HEK293 (cell line): ENCODE results near the gene FANCC.
A peak's percentile ranks its signal among the peaks of the same experiment; 100 is the strongest.

Experiments used
- CTCF ChIA-PET: fragments of 350-600 bp; formaldehyde crosslinking; extraction: SDS; loops from one replicate; lab custom pipeline; 2021; ENCODE audit warnings: antibody characterized with exemption; lab: Yijun Ruan, JAX
- POLR2A ChIA-PET: fragments of 300-600 bp; formaldehyde crosslinking; extraction: SDS; loops from one replicate; lab custom pipeline; 2020; ENCODE audit warnings: antibody characterized with exemption, inconsistent platforms; lab: Yijun Ruan, JAX
- H3K27ac ChIP-seq: fragments of 200-500 bp; sonication (Bioruptor generic); 2 replicates; pipeline ENCODE4 v1.5.1; 2014; ENCODE audit warnings: low read depth, low read length, control low read depth, inconsistent platforms; ENCODE audit errors: extremely low read depth
- H3K36me3 ChIP-seq, 2 experiments: fragments of 200-500 bp in 1 of 2; sonication (Bioruptor generic) in 1 of 2; 1 replicate in 1 of 2; 2 replicates in 1 of 2; pipeline ENCODE4 v1.5.1; 2014 to 2017; ENCODE audit warnings: inconsistent platforms in 2 of 2, low read length in 2 of 2; ENCODE audit not compliant: control insufficient read depth in 2 of 2, insufficient read depth in 1 of 2
- H3K4me1 ChIP-seq: fragments of 200-500 bp; sonication (Bioruptor generic); 2 replicates; pipeline ENCODE4 v1.5.1; 2014; ENCODE audit warnings: mild to moderate bottlenecking, low read length, inconsistent platforms; ENCODE audit not compliant: control insufficient read depth, insufficient read depth
- H3K4me3 ChIP-seq: 2 replicates; pipeline ENCODE4 v1.5.1; 2011; ENCODE audit warnings: low read depth, mild to moderate bottlenecking, control low read depth, low read length, moderate library complexity
- H3K9me3 ChIP-seq: fragments of 200-500 bp; sonication (Bioruptor generic); 2 replicates; pipeline ENCODE4 v1.5.1; 2014; ENCODE audit warnings: low read depth, low read length, inconsistent platforms; ENCODE audit not compliant: control insufficient read depth, insufficient read depth
- KLF1 ChIP-seq: fragments of 450-650 bp; formaldehyde crosslinking; IDR thresholded peaks from 2 replicates; pipeline ENCODE4 v1.5.1; 2016; ENCODE audit warnings: missing biosample characterization, missing genetic modification characterization
- REPIN1 ChIP-seq: fragments of 450-650 bp; formaldehyde crosslinking; IDR thresholded peaks from 2 replicates; pipeline ENCODE4 v1.5.1; 2017; ENCODE audit warnings: missing biosample characterization, missing genetic modification characterization, low read depth
- SETDB1 ChIP-seq: IDR thresholded peaks from one replicate; pipeline ENCODE4 v1.6.1; 2017; ENCODE audit warnings: mild to moderate bottlenecking, low read length, moderate library complexity, mixed read lengths; ENCODE audit not compliant: insufficient read length
- ZBTB1 ChIP-seq: fragments of 450-650 bp; formaldehyde crosslinking; IDR thresholded peaks from 2 replicates; pipeline ENCODE4 v1.5.1; 2016; ENCODE audit warnings: missing biosample characterization, missing genetic modification characterization
- ZNF140 ChIP-seq: fragments of 450-650 bp; formaldehyde crosslinking; IDR thresholded peaks from 2 replicates; pipeline ENCODE4 v1.5.1; 2016; ENCODE audit warnings: missing biosample characterization, missing genetic modification characterization
- ZNF146 ChIP-seq: fragments of 450-650 bp; formaldehyde crosslinking; IDR thresholded peaks from 2 replicates; pipeline ENCODE4 v1.5.1; 2016; ENCODE audit warnings: missing biosample characterization, missing genetic modification characterization
- ZNF174 ChIP-seq: fragments of 450-650 bp; formaldehyde crosslinking; IDR thresholded peaks from 2 replicates; pipeline ENCODE4 v1.5.0; 2017; ENCODE audit warnings: missing biosample characterization, mild to moderate bottlenecking, missing genetic modification characterization
- ZNF274 ChIP-seq, 2 experiments: fragments of 200-500 bp in 1 of 2; fragments of 450-650 bp in 1 of 2; sonication (Bioruptor generic) in 1 of 2; formaldehyde crosslinking in 1 of 2; IDR thresholded peaks; 2 replicates each; pipeline versions ENCODE4 v1.5.1 to v1.6.1; 2014 to 2016; ENCODE audit warnings: borderline replicate concordance in 1 of 2, inconsistent platforms in 1 of 2, low read length in 1 of 2, missing biosample characterization in 1 of 2, missing genetic modification characterization in 1 of 2
- ZNF335 ChIP-seq: fragments of 450-650 bp; formaldehyde crosslinking; conservative IDR thresholded peaks from 2 replicates; pipeline ENCODE4 v1.5.1; 2016; ENCODE audit warnings: missing biosample characterization, missing genetic modification characterization
- ZNF354C ChIP-seq: fragments of 450-650 bp; formaldehyde crosslinking; IDR thresholded peaks from 2 replicates; pipeline ENCODE4 v1.5.1; 2016; ENCODE audit warnings: missing biosample characterization, missing genetic modification characterization, low read depth, borderline replicate concordance
- ZNF510 ChIP-seq: fragments of 450-650 bp; formaldehyde crosslinking; IDR thresholded peaks from 2 replicates; pipeline ENCODE4 v1.5.1; 2018; ENCODE audit warnings: mild to moderate bottlenecking, missing genetic modification characterization, missing biosample characterization; ENCODE audit not compliant: insufficient replicate concordance
- ZNF629 ChIP-seq: fragments of 450-650 bp; formaldehyde crosslinking; IDR thresholded peaks from 2 replicates; pipeline ENCODE4 v1.5.1; 2017; ENCODE audit warnings: missing biosample characterization, missing genetic modification characterization
- ZNF654 ChIP-seq: fragments of 450-650 bp; formaldehyde crosslinking; IDR thresholded peaks from 2 replicates; pipeline ENCODE4 v1.5.1; 2016; ENCODE audit warnings: low read depth, missing biosample characterization, missing genetic modification characterization
- ZNF777 ChIP-seq: fragments of 450-650 bp; formaldehyde crosslinking; IDR thresholded peaks from 2 replicates; pipeline ENCODE4 v1.5.1; 2017; ENCODE audit warnings: missing biosample characterization, missing genetic modification characterization, borderline replicate concordance
- ZNF785 ChIP-seq: fragments of 450-650 bp; formaldehyde crosslinking; IDR thresholded peaks from 2 replicates; pipeline ENCODE4 v1.5.1; 2016; ENCODE audit warnings: missing biosample characterization, missing genetic modification characterization
- ZXDB ChIP-seq: fragments of 450-650 bp; formaldehyde crosslinking; IDR thresholded peaks from 2 replicates; pipeline ENCODE4 v1.5.1; 2016; ENCODE audit warnings: missing biosample characterization, missing genetic modification characterization
- TF ChIP-seq, protein P1 (sequence below): fragments of 450-650 bp; formaldehyde crosslinking; IDR thresholded peaks from 2 replicates; pipeline ENCODE4 v1.5.1; 2016; ENCODE audit warnings: missing biosample characterization, missing genetic modification characterization, borderline replicate concordance
- TF ChIP-seq, protein P2 (sequence below): fragments of 450-650 bp; formaldehyde crosslinking; IDR thresholded peaks from 2 replicates; pipeline ENCODE4 v1.5.1; 2016; ENCODE audit warnings: missing biosample characterization, missing genetic modification characterization
- TF ChIP-seq, protein P3 (sequence below): fragments of 450-650 bp; formaldehyde crosslinking; IDR thresholded peaks from 2 replicates; pipeline ENCODE4 v1.5.1; 2016; ENCODE audit warnings: missing biosample characterization, missing genetic modification characterization
- TF ChIP-seq, protein P4 (sequence below): fragments of 450-650 bp; formaldehyde crosslinking; IDR thresholded peaks from 2 replicates; pipeline ENCODE4 v1.5.1; 2016; ENCODE audit warnings: missing biosample characterization, missing genetic modification characterization, borderline replicate concordance
- TF ChIP-seq, protein P5 (sequence below): fragments of 450-650 bp; formaldehyde crosslinking; IDR thresholded peaks from 2 replicates; pipeline ENCODE4 v1.5.1; 2017; ENCODE audit warnings: missing biosample characterization, missing genetic modification characterization

The FANCC gene

DNA sequence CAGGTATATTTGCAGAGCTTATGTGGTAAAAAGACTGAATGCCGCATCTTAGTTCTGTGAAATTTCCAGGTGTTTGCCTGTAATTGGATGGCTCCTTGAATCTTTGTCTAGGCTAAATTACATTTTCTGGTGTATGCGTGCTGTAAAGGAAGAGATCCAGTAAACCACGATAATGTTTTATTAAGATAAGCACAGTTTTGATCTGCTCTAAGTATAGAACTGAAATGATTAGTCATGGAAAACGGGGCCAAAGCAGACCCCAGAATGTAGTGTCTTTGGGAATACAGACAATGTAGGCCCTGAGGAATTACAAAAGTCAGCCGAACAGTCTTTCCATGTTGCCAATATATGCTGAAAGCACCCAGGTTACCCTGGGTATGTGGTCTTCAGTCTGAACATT is 257.3 kb downstream of the FANCC start:
- POLR2A ChIA-PET: no interaction called here
- peaks cover 0 to 33% of the 10 kb centered on the region in 2 experiments; a peak in 1 of 3 replicates for H3K36me3 ChIP-seq
- TF ChIP-seq ZNF140 (tag by site-specific recombination) (no peak), ZNF654 (no peak), ZNF174 (no peak), KLF1 (no peak), ZXDB (tag by site-specific recombination) (no peak)
- TF ChIP-seq, protein P1, sequence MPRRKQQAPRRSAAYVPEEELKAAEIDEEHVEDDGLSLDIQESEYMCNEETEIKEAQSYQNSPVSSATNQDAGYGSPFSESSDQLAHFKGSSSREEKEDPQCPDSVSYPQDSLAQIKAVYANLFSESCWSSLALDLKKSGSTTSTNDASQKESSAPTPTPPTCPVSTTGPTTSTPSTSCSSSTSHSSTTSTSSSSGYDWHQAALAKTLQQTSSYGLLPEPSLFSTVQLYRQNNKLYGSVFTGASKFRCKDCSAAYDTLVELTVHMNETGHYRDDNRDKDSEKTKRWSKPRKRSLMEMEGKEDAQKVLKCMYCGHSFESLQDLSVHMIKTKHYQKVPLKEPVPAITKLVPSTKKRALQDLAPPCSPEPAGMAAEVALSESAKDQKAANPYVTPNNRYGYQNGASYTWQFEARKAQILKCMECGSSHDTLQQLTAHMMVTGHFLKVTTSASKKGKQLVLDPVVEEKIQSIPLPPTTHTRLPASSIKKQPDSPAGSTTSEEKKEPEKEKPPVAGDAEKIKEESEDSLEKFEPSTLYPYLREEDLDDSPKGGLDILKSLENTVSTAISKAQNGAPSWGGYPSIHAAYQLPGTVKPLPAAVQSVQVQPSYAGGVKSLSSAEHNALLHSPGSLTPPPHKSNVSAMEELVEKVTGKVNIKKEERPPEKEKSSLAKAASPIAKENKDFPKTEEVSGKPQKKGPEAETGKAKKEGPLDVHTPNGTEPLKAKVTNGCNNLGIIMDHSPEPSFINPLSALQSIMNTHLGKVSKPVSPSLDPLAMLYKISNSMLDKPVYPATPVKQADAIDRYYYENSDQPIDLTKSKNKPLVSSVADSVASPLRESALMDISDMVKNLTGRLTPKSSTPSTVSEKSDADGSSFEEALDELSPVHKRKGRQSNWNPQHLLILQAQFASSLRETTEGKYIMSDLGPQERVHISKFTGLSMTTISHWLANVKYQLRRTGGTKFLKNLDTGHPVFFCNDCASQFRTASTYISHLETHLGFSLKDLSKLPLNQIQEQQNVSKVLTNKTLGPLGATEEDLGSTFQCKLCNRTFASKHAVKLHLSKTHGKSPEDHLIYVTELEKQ (tag by site-specific recombination): no peak
- CTCF ChIA-PET: interaction anchor here (1.1 kb wide), 1 partner anchor 67 kb away, joined by 3 read pairs; no protein-coding TSS in a partner anchor
- H3K9me3 ChIP-seq: no peaks in the 10 kb centered on the region
- H3K4me3 ChIP-seq: no peak overlapping the region
- H3K4me1 ChIP-seq: peaks cover 34% of the 10 kb centered on the region
- H3K27ac ChIP-seq: no peak overlapping the region

DNA sequence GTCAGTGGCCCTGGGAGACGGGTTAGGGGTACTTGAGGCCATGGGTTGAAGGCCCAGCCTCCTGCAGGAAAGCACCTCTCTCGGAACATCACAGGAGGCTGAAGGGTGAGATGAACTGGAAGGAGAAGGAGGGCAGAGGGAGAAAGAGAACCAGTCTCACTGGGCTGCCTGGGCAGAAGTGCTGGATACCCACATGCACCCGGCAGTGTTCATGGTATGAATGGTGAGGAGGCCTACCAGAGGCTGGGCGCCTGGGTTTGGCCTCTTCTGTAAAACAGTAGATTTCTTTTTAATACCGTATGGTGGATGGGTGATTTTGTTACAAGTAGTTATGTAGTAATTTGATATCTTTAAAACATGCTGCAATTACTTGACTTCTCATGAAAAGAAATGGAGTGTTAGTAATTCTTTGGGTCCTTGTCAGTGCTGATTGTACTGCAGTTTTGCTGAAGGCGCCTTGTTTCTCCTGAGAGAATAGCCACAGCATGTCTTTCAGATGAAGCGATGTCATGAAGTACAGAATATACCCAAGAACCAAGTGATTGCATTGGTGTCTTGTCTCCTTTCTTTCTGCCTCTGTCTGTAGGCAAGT is 258.6 kb downstream of the FANCC start:
- H3K4me1 ChIP-seq: peaks cover 38% of the 10 kb centered on the region
- TF ChIP-seq ZNF629 (tag by site-specific recombination): 0 out of 2 replicates have a peak, but pooled peaks have one; percentile 10
- TF ChIP-seq REPIN1 (tag by site-specific recombination): no peak
- no peak for TF ChIP-seq ZNF354C (tag by site-specific recombination)
- TF ChIP-seq, protein P2, sequence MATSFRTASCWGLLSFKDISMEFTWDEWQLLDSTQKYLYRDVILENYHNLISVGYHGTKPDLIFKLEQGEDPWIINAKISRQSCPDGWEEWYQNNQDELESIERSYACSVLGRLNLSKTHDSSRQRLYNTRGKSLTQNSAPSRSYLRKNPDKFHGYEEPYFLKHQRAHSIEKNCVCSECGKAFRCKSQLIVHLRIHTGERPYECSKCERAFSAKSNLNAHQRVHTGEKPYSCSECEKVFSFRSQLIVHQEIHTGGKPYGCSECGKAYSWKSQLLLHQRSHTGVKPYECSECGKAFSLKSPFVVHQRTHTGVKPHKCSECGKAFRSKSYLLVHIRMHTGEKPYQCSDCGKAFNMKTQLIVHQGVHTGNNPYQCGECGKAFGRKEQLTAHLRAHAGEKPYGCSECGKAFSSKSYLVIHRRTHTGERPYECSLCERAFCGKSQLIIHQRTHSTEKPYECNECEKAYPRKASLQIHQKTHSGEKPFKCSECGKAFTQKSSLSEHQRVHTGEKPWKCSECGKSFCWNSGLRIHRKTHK: no peak
- no peak for TF ChIP-seq ZNF274 (IDR thresholded peaks at IDR 0.05; ENCODE audit: low read length)
- TF ChIP-seq ZNF274 (tag by site-specific recombination; IDR thresholded peaks at IDR 0.05; ENCODE audit: borderline replicate concordance): no peak
- TF ChIP-seq ZNF335 (tag by site-specific recombination): no peak
- no peak for TF ChIP-seq ZBTB1 (tag by site-specific recombination)
- peak; percentile 23; the same call in 1 of the 2 replicates for TF ChIP-seq ZXDB (tag by site-specific recombination)
- TF ChIP-seq SETDB1: no peak
- TF ChIP-seq, protein P3, sequence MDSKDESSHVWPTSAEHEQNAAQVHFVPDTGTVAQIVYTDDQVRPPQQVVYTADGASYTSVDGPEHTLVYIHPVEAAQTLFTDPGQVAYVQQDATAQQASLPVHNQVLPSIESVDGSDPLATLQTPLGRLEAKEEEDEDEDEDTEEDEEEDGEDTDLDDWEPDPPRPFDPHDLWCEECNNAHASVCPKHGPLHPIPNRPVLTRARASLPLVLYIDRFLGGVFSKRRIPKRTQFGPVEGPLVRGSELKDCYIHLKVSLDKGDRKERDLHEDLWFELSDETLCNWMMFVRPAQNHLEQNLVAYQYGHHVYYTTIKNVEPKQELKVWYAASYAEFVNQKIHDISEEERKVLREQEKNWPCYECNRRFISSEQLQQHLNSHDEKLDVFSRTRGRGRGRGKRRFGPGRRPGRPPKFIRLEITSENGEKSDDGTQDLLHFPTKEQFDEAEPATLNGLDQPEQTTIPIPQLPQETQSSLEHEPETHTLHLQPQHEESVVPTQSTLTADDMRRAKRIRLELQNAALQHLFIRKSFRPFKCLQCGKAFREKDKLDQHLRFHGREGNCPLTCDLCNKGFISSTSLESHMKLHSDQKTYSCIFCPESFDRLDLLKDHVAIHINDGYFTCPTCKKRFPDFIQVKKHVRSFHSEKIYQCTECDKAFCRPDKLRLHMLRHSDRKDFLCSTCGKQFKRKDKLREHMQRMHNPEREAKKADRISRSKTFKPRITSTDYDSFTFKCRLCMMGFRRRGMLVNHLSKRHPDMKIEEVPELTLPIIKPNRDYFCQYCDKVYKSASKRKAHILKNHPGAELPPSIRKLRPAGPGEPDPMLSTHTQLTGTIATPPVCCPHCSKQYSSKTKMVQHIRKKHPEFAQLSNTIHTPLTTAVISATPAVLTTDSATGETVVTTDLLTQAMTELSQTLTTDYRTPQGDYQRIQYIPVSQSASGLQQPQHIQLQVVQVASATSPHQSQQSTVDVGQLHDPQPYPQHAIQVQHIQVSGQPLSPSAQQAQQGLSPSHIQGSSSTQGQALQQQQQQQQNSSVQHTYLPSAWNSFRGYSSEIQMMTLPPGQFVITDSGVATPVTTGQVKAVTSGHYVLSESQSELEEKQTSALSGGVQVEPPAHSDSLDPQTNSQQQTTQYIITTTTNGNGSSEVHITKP (tag by site-specific recombination): no peak
- TF ChIP-seq, protein P4, sequence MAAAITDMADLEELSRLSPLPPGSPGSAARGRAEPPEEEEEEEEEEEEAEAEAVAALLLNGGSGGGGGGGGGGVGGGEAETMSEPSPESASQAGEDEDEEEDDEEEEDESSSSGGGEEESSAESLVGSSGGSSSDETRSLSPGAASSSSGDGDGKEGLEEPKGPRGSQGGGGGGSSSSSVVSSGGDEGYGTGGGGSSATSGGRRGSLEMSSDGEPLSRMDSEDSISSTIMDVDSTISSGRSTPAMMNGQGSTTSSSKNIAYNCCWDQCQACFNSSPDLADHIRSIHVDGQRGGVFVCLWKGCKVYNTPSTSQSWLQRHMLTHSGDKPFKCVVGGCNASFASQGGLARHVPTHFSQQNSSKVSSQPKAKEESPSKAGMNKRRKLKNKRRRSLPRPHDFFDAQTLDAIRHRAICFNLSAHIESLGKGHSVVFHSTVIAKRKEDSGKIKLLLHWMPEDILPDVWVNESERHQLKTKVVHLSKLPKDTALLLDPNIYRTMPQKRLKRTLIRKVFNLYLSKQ (tag by site-specific recombination): no peak
- TF ChIP-seq ZNF777 (tag by site-specific recombination): no peak
- TF ChIP-seq ZNF140 (tag by site-specific recombination): no peak
- no peak for TF ChIP-seq ZNF146 (tag by site-specific recombination)
- no peak for TF ChIP-seq ZNF785
- TF ChIP-seq ZNF510 (tag by site-specific recombination): no peak
- TF ChIP-seq, protein P5, sequence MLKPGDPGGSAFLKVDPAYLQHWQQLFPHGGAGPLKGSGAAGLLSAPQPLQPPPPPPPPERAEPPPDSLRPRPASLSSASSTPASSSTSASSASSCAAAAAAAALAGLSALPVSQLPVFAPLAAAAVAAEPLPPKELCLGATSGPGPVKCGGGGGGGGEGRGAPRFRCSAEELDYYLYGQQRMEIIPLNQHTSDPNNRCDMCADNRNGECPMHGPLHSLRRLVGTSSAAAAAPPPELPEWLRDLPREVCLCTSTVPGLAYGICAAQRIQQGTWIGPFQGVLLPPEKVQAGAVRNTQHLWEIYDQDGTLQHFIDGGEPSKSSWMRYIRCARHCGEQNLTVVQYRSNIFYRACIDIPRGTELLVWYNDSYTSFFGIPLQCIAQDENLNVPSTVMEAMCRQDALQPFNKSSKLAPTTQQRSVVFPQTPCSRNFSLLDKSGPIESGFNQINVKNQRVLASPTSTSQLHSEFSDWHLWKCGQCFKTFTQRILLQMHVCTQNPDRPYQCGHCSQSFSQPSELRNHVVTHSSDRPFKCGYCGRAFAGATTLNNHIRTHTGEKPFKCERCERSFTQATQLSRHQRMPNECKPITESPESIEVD (tag by site-specific recombination): peak; percentile 87

More for the DNA sequence above, 258.6 kb downstream of the FANCC start:
- POLR2A ChIA-PET: no interaction called here
- Histone ChIP-seq H3K4me3 (no peak overlapping the region), H3K27ac (peak overlapping the region; percentile 5; the same call in 1 of the 2 replicates), H3K9me3 (no peaks in the 10 kb centered on the region), H3K36me3 (peaks cover 0 to 27% of the 10 kb centered on the region in 2 experiments; a peak in 1 of 3 replicates)
- CTCF ChIA-PET: interaction anchor here (1.1 kb wide), 1 partner anchor 69 kb away, joined by 3 read pairs; no protein-coding TSS in a partner anchor
